H1 (cell line): Measurements from ENCODE around the gene DNER. TPM values are rescaled to one million over a fixed set of nuclear protein-coding genes. Genes with fewer than 3 reads are reported as not detected.

ENCODE experiments used
- CTCF ChIA-PET: fragments of 300-600 bp; sonication (Branson Sonifier 250); formaldehyde crosslinking; loops from one replicate; lab custom pipeline; 2021; ENCODE audit not compliant: partially characterized antibody; lab: Charles Lee
- POLR2A ChIA-PET: fragments of 300-600 bp; sonication (Branson Sonifier 250); formaldehyde crosslinking; loops from one replicate; lab custom pipeline; 2021; ENCODE audit warnings: inconsistent platforms; ENCODE audit not compliant: partially characterized antibody; lab: Charles Lee
- DNase-seq, 2 experiments: peaks; one replicate each; pipeline versions ENCODE4 v3.0.0 to v3.0.0-alpha.2; 2010 to 2022; ENCODE audit warnings: low spot score in 2 of 2, low read depth in 1 of 2, mixed read lengths in 1 of 2
- FAIRE-seq: peaks from 2 replicates; lab custom pipeline; 2011; peaks lifted over from hg19 to GRCh38; lab: Jason Lieb, UNC
- H2AFZ ChIP-seq: 2 replicates; pipeline ENCODE4 v1.8.1; 2012; ENCODE audit warnings: low read length, inconsistent platforms
- H2AK5ac ChIP-seq: 2 replicates; pipeline ENCODE4 v1.6.1; 2013; ENCODE audit warnings: low read depth, low read length
- H2BK120ac ChIP-seq: replicated peaks from 2 replicates; pipeline ENCODE3; 2013; ENCODE audit warnings: low read depth, low read length, inconsistent platforms
- H2BK12ac ChIP-seq: 2 replicates; pipeline ENCODE4 v1.6.1; 2013; ENCODE audit warnings: low read depth, low read length
- H2BK15ac ChIP-seq: 2 replicates; pipeline ENCODE4 v1.6.1; 2013; ENCODE audit warnings: low read length
- H2BK20ac ChIP-seq: 2 replicates; pipeline ENCODE4 v1.6.1; 2013; ENCODE audit warnings: low read length
- H2BK5ac ChIP-seq: 2 replicates; pipeline ENCODE4 v1.6.1; 2013; ENCODE audit warnings: low read depth, low read length
- H3K14ac ChIP-seq: 2 replicates; pipeline ENCODE4 v1.6.1; 2013; ENCODE audit warnings: inconsistent platforms; ENCODE audit not compliant: insufficient read length
- H3K18ac ChIP-seq: 2 replicates; pipeline ENCODE4 v1.6.1; 2013; ENCODE audit warnings: low read length; ENCODE audit errors: extremely low read depth
- H3K23ac ChIP-seq: 2 replicates; pipeline ENCODE4 v1.6.1; 2013; ENCODE audit warnings: inconsistent platforms; ENCODE audit not compliant: insufficient read length
- H3K23me2 ChIP-seq: 2 replicates; pipeline ENCODE4 v1.6.1; 2013; ENCODE audit warnings: low read depth, low read length
- H3K27ac ChIP-seq: 2 replicates; pipeline ENCODE4 v1.6.1; 2011; ENCODE audit warnings: low read depth, low read length, inconsistent platforms
- H3K27me3 ChIP-seq, 4 experiments: replicated peaks in 1 of 4; 1 replicate in 1 of 4; 2 replicates in 3 of 4; pipeline versions ENCODE4 v1.6.1 to v1.8.1; 2011 to 2013; ENCODE audit warnings: low read length in 3 of 4, mild to moderate bottlenecking in 3 of 4, inconsistent platforms in 2 of 4, mixed read lengths in 2 of 4, moderate library complexity in 1 of 4; ENCODE audit not compliant: control insufficient read depth in 3 of 4, insufficient read depth in 3 of 4; ENCODE audit errors: extremely low read depth in 1 of 4
- H3K36me3 ChIP-seq, 4 experiments: 2 replicates each; pipeline versions ENCODE4 v1.6.1 to v1.8.1; 2011 to 2013; ENCODE audit warnings: mild to moderate bottlenecking in 4 of 4, low read length in 3 of 4, moderate library complexity in 2 of 4, control low read depth in 1 of 4, inconsistent platforms in 1 of 4; ENCODE audit not compliant: insufficient read depth in 4 of 4, control insufficient read depth in 2 of 4
- H3K4ac ChIP-seq: replicated peaks from 2 replicates; pipeline ENCODE3; 2013; ENCODE audit warnings: low read length, low read depth, mixed read lengths, inconsistent platforms; ENCODE audit not compliant: insufficient read length
- H3K4me1 ChIP-seq, 4 experiments: replicated peaks in 1 of 4; 1 replicate in 1 of 4; 2 replicates in 3 of 4; pipeline versions ENCODE4 v1.6.1 to v1.8.1; 2011 to 2013; ENCODE audit warnings: low read length in 3 of 4, inconsistent platforms in 2 of 4, mixed read lengths in 1 of 4; ENCODE audit not compliant: insufficient read depth in 4 of 4, control insufficient read depth in 3 of 4
- H3K4me2 ChIP-seq, 2 experiments: 2 replicates each; pipeline versions ENCODE4 v1.6.1 to v1.8.1; 2011 to 2013; ENCODE audit warnings: low read depth in 2 of 2, low read length in 2 of 2, control low read depth in 1 of 2, inconsistent platforms in 1 of 2, mild to moderate bottlenecking in 1 of 2; ENCODE audit not compliant: insufficient read depth in 1 of 2
- H3K4me3 ChIP-seq, 4 experiments: fragments of 200-600, 300-600 bp in 1 of 4; sonication (generic), shearing (Covaris generic), sonication (Bioruptor Twin) in 1 of 4; 2 replicates each; pipeline versions ENCODE4 v1.5.1 to v1.8.1; 2011 to 2016; ENCODE audit warnings: low read length in 4 of 4, low read depth in 3 of 4, control low read depth in 2 of 4, inconsistent platforms in 2 of 4, mild to moderate bottlenecking in 2 of 4, mixed read lengths in 1 of 4, moderate library complexity in 1 of 4; ENCODE audit not compliant: insufficient read depth in 2 of 4; ENCODE audit errors: extremely low read depth in 1 of 4
- H3K56ac ChIP-seq: replicated peaks from 2 replicates; pipeline ENCODE3; 2013; ENCODE audit warnings: low read depth, mild to moderate bottlenecking, mixed read lengths, low read length, inconsistent platforms; ENCODE audit not compliant: insufficient read length
- H3K79me1 ChIP-seq: 2 replicates; pipeline ENCODE4 v1.6.1; 2013; ENCODE audit warnings: low read depth, low read length, control low read depth
- H3K79me2 ChIP-seq, 2 experiments: 2 replicates each; pipeline versions ENCODE4 v1.6.1 to v1.8.1; 2012 to 2013; ENCODE audit warnings: low read length in 2 of 2, mild to moderate bottlenecking in 2 of 2, inconsistent platforms in 1 of 2; ENCODE audit not compliant: insufficient read depth in 2 of 2, control insufficient read depth in 1 of 2
- H3K9ac ChIP-seq, 4 experiments: replicated peaks in 1 of 4; 1 replicate in 1 of 4; 2 replicates in 3 of 4; pipeline versions ENCODE4 v1.6.1 to v1.8.1; 2011 to 2013; ENCODE audit warnings: low read depth in 3 of 4, low read length in 3 of 4, control low read depth in 2 of 4, mild to moderate bottlenecking in 2 of 4, moderate library complexity in 2 of 4, inconsistent platforms in 1 of 4; ENCODE audit errors: extremely low read depth in 1 of 4
- H3K9me3 ChIP-seq, 2 experiments: 2 replicates each; pipeline versions ENCODE4 v1.6.1 to v1.8.1; 2012 to 2013; ENCODE audit warnings: mild to moderate bottlenecking in 2 of 2, moderate library complexity in 2 of 2, control low read depth in 1 of 2, inconsistent platforms in 1 of 2, low read depth in 1 of 2, low read length in 1 of 2, mixed read lengths in 1 of 2; ENCODE audit not compliant: insufficient read depth in 2 of 2
- H4K20me1 ChIP-seq, 2 experiments: replicated peaks in 1 of 2; 2 replicates each; pipeline versions ENCODE3 to v1.8.1; 2011 to 2013; ENCODE audit warnings: inconsistent platforms in 2 of 2, low read length in 2 of 2, mild to moderate bottlenecking in 1 of 2; ENCODE audit not compliant: insufficient read depth in 2 of 2, control insufficient read depth in 1 of 2
- H4K5ac ChIP-seq: 2 replicates; pipeline ENCODE4 v1.6.1; 2013; ENCODE audit warnings: low read length, low read depth, mixed read lengths, inconsistent platforms; ENCODE audit not compliant: insufficient read length
- H4K8ac ChIP-seq: 2 replicates; pipeline ENCODE4 v1.8.0; 2013; ENCODE audit warnings: mild to moderate bottlenecking, moderate library complexity, low read length, inconsistent platforms; ENCODE audit not compliant: insufficient read depth; ENCODE audit errors: extremely low read depth
- H4K91ac ChIP-seq: replicated peaks from 2 replicates; pipeline ENCODE3; 2013; ENCODE audit warnings: low read length, mixed read lengths, inconsistent platforms; ENCODE audit not compliant: insufficient read length
- BCL11A ChIP-seq, 2 experiments: IDR thresholded peaks; one replicate each; pipeline ENCODE4 v1.6.1; 2011; ENCODE audit warnings: low read depth in 2 of 2, low read length in 2 of 2, mild to moderate bottlenecking in 2 of 2
- CEBPB ChIP-seq: IDR thresholded peaks from 2 replicates; pipeline ENCODE4 v1.6.1; 2012; ENCODE audit warnings: low read depth, low read length
- RAD21 ChIP-seq, 2 experiments: IDR thresholded peaks in 1 of 2; conservative IDR thresholded peaks in 1 of 2; 2 replicates each; pipeline ENCODE4 v1.6.1; 2011; ENCODE audit warnings: low read depth in 2 of 2, low read length in 2 of 2, improper control_type of control experiment in 1 of 2, inconsistent platforms in 1 of 2, mild to moderate bottlenecking in 1 of 2, moderate library complexity in 1 of 2
- SIX5 ChIP-seq: IDR thresholded peaks from 2 replicates; pipeline ENCODE4 v1.6.1; 2011; ENCODE audit warnings: mild to moderate bottlenecking, low read depth, low read length
- YY1 ChIP-seq: IDR thresholded peaks from 2 replicates; pipeline ENCODE4 v1.6.1; 2011; ENCODE audit warnings: low read depth, mild to moderate bottlenecking, low read length
- WGBS, 2 experiments: shearing (Covaris generic) in 1 of 2; methylation state at CpG; one replicate each; pipeline versions ENCODE4 v1.1.6 to v1.1.7; 2013 to 2015; ENCODE audit warnings: low lambda C conversion rate in 2 of 2, mixed read lengths in 2 of 2, inconsistent platforms in 1 of 2, low coverage in 1 of 2, missing lambda C conversion rate in 1 of 2; ENCODE audit not compliant: insufficient replicate concordance in 2 of 2, insufficient coverage in 1 of 2, insufficient read length in 1 of 2; ENCODE audit errors: extremely low coverage in 1 of 2, missing lambda C conversion rate in 1 of 2; 5-methylcytosine and 5-hydroxymethylcytosine counted together
- polyA plus RNA-seq, 7 experiments: library from polyadenylated mRNA; depleted of rRNA in 3 of 7; stranded (reverse) in 5 of 7; unstranded in 2 of 7; fragments of >200 nt in 5 of 7; fragments of 200-250 nt in 2 of 7; gene quantifications; 1 replicate in 5 of 7; 2 replicates in 1 of 7; 4 replicates in 1 of 7; pipeline versions ENCODE4 v1.2.1 to v1.2.3, GENCODE V29; 2011 to 2013; ENCODE audit warnings: missing spikeins in 2 of 7, mixed read lengths in 2 of 7
- total RNA-seq: library from RNA; stranded (reverse); fragmentation: NEBNext Ultra II Directional; extraction: Animal tissue kit (Norgen Biotek cat#: 25700); gene quantifications from 2 replicates; pipeline ENCODE4 v1.2.1, GENCODE V29; 2021

Gene DNER
- total and polyA plus RNA-seq, 2 of the 8 experiments (the other 6 are each of a cell fraction or from before 2014, with no cell fraction given): 6.8 to 16.3 TPM

- no peak overlapping the region for H2BK12ac ChIP-seq
- peaks cover 0 to 3% (median 0%) of the 10 kb centered on the region in 4 experiments; a peak in 1 of 7 replicates for H3K4me1 ChIP-seq
- CTCF ChIA-PET: no interaction called here
- no peaks in the 10 kb centered on the region for H3K79me2 ChIP-seq
- H2BK15ac ChIP-seq: no peak overlapping the region
- H3K9ac ChIP-seq: no peak overlapping the region
- POLR2A ChIA-PET: no interaction called here
- H4K8ac ChIP-seq: no peak overlapping the region
- no peak overlapping the region for H3K56ac ChIP-seq
- H4K5ac ChIP-seq: no peak overlapping the region
- H3K4me2 ChIP-seq: no peak overlapping the region
- H2AK5ac ChIP-seq: no peak overlapping the region
- no peaks in the 10 kb centered on the region; the same call in 1 of the 2 replicates for H3K23me2 ChIP-seq
- H3K14ac ChIP-seq: no peak overlapping the region
- H3K18ac ChIP-seq: no peak overlapping the region
- H2BK20ac ChIP-seq: no peak overlapping the region
- WGBS, 2 experiments: 93% methylated on average over 5 of the region's 5 CpGs; no CpG with 5 or more reads in 1 of the 2 experiments
- H3K4ac ChIP-seq: no peak overlapping the region
- no peak overlapping the region for H2AFZ ChIP-seq
- no peaks in the 10 kb centered on the region for H4K20me1 ChIP-seq
- H3K4me3 ChIP-seq: no peak overlapping the region
- H3K27me3 ChIP-seq: no peaks in the 10 kb centered on the region
- H2BK120ac ChIP-seq: no peak overlapping the region
- H3K27ac ChIP-seq: no peak overlapping the region
- H2BK5ac ChIP-seq: no peak overlapping the region
- DNase-seq: no peak
- H3K23ac ChIP-seq: no peak overlapping the region
- TF ChIP-seq RAD21 (IDR thresholded peaks at IDR 0.05 in 1 of 2, conservative IDR thresholded peaks at IDR 0.05 in 1 of 2; ENCODE audit: low read depth in 2 of 2, low read length in 2 of 2) (no peak), YY1 (no peak), BCL11A (IDR thresholded peaks at IDR 0.05; ENCODE audit: low read depth in 2 of 2, low read length in 2 of 2) (no peak), CEBPB (no peak), SIX5 (no peak)
- TF ChIP-seq, all 59 proteins: peak for 0
- Histone ChIP-seq H4K91ac (no peak overlapping the region), H3K79me1 (no peaks in the 10 kb centered on the region), H3K36me3 (no peaks in the 10 kb centered on the region), H3K9me3 (no peaks in the 10 kb centered on the region)
- FAIRE-seq: no peak
Measured at GRCh38 chr2:229572507-229573271, 141.7 kb downstream of the DNER start.
